Measurements from ENCODE around the gene TXN.
"Not testable (repeated sequence)": the region's sequence is repeated elsewhere in the genome, so short reads cannot be mapped to it uniquely, and the experiment has no call there.

Gene TXN

GRCh38 chr9:110257097-110257841 is 962 bp upstream of the TXN start:
- peak overlapping the region; percentile 87 for H3K4me3 ChIP-seq (ENCODE audit: low read length)
- no peak for TF ChIP-seq CTCF (conservative IDR thresholded peaks at IDR 0.05; ENCODE audit: low read length)
- DNase-seq (ENCODE audit: low read depth): peak; percentile 23

GRCh38 chr9:110255463-110256379 is 586 bp downstream of the TXN start:
- no peak for TF ChIP-seq CTCF (conservative IDR thresholded peaks at IDR 0.05; ENCODE audit: low read length)
- H3K4me3 ChIP-seq (ENCODE audit: low read length): peak overlapping the region; percentile 87
- DNase-seq (ENCODE audit: low read depth): peak; percentile 50

- DNase-seq (ENCODE audit: low read depth): no peak
- H3K4me3 ChIP-seq (ENCODE audit: low read length): peak overlapping the region; percentile 87
- TF ChIP-seq CTCF (conservative IDR thresholded peaks at IDR 0.05; ENCODE audit: low read length): no peak
Measured at GRCh38 chr9:110255034-110255462, 1.3 kb downstream of the TXN start.

DNA sequence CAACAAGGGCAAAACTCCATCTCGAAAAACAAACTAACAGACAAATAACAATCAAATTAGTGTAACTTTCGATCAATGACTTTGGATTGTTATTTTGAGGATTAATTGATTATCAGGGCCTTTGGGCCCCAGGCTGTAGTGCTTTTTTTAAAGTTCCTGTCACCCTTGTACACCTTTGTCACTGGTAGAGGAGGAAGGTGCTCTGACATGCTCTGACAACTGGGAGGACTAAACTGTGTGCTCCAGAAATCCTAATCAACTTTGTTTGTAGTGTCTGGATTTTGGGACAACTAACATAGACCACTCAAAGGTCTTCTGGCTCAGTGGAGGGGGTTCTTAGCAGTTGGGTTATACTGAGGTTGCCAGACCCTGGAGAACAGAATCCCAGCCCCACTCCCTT is 1.8 kb downstream of the TXN start:
- DNase-seq (ENCODE audit: low read depth): no peak
- no peak for TF ChIP-seq CTCF (conservative IDR thresholded peaks at IDR 0.05; ENCODE audit: low read length)
- peak overlapping the region; percentile 87 for H3K4me3 ChIP-seq (ENCODE audit: low read length)

GRCh38 chr9:110252509-110253139 is 3.7 kb downstream of the TXN start:
- H3K4me3 ChIP-seq (ENCODE audit: low read length): no peak overlapping the region
- no peak for TF ChIP-seq CTCF (conservative IDR thresholded peaks at IDR 0.05; ENCODE audit: low read length)
- peak; percentile 38 for DNase-seq (ENCODE audit: low read depth)

GRCh38 chr9:110251770-110252169 is 4.5 kb downstream of the TXN start:
- not testable (repeated sequence) for DNase-seq (ENCODE audit: low read depth); H3K4me3 ChIP-seq (ENCODE audit: low read length)

GRCh38 chr9:110251212-110251611 is 5.1 kb downstream of the TXN start:
- no peak for TF ChIP-seq CTCF (conservative IDR thresholded peaks at IDR 0.05; ENCODE audit: low read length)
- no peak for DNase-seq (ENCODE audit: low read depth)
- H3K4me3 ChIP-seq (ENCODE audit: low read length): no peak overlapping the region
